Mammary epithelial cell (primary cell): Measurements from ENCODE around the gene SEC23A.

ENCODE experiments used
- CTCF ChIP-seq, 2 donors: IDR thresholded peaks in 1 of 2; conservative IDR thresholded peaks in 1 of 2; 2 replicates each; pipeline ENCODE4 v1.5.1; 2011 to 2012; ENCODE audit warnings: inconsistent platforms in 2 of 2, low read length in 2 of 2, mild to moderate bottlenecking in 2 of 2, control low read depth in 1 of 2, low read depth in 1 of 2; ENCODE audit not compliant: insufficient read depth in 1 of 2; ENCODE audit errors: extremely low read depth in 1 of 2
- EZH2 ChIP-seq: IDR thresholded peaks from 2 replicates; pipeline ENCODE4 v1.6.1; 2012; ENCODE audit warnings: low read length, inconsistent platforms, borderline replicate concordance

GRCh38 chr14:39114073-39114838 is 11.2 kb upstream of the SEC23A start, which contains the start of gene GEMIN2:
- TF ChIP-seq CTCF (conservative IDR thresholded peaks at IDR 0.05 in 1 of 2, IDR thresholded peaks at IDR 0.05 in 1 of 2; ENCODE audit: extremely low read depth in 1 of 2, insufficient read depth in 1 of 2, low read depth in 1 of 2, low read length in 2 of 2) (no peak), EZH2 (no peak)
